ENCODE measurements around the gene ATP2C2.

- TF ChIP-seq POLR2A (IDR thresholded peaks at IDR 0.05; ENCODE audit: low read length): no peak
- no peak for TF ChIP-seq GATA1 (IDR thresholded peaks at IDR 0.05; ENCODE audit: low read depth, low read length)
These were observed 11.1 kb upstream of the ATP2C2 start for GRCh38 chr16:84357191-84357651.
